Smooth muscle cell (in vitro differentiated cells): Measurements from ENCODE around the gene GAR1. TPM values are rescaled to one million over a fixed set of nuclear protein-coding genes. Genes with fewer than 3 reads are reported as not detected.
"Not testable (repeated sequence)": the region's sequence is repeated elsewhere in the genome, so short reads cannot be mapped to it uniquely, and the experiment has no call there.

ENCODE experiments used
- DNase-seq: peaks from one replicate; lab custom pipeline; 2025; ENCODE audit not compliant: unreplicated experiment; lab: John Stamatoyannopoulos, UW
- H2AFZ ChIP-seq: fragments of 200-600 bp; sonication (generic); 2 replicates; pipeline ENCODE4 v1.6.0; 2016; ENCODE audit warnings: antibody characterized with exemption, low read depth, mild to moderate bottlenecking
- H3F3A ChIP-seq: fragments of 200-600 bp; sonication (generic); 2 replicates; pipeline ENCODE4 v1.6.0; 2017; ENCODE audit warnings: antibody characterized with exemption, low read depth
- H3K27ac ChIP-seq: fragments of 200-600 bp; sonication (generic); 2 replicates; pipeline ENCODE4 v1.5.1; 2016; ENCODE audit warnings: low read depth, mild to moderate bottlenecking
- H3K27me3 ChIP-seq: fragments of 200-600 bp; sonication (generic); 2 replicates; pipeline ENCODE4 v1.6.1; 2016; ENCODE audit warnings: low read depth, mild to moderate bottlenecking
- H3K36me3 ChIP-seq: fragments of 200-600 bp; sonication (generic); 2 replicates; pipeline ENCODE4 v1.5.1; 2016; ENCODE audit warnings: low read depth
- H3K4me1 ChIP-seq: fragments of 200-600 bp; sonication (generic); 2 replicates; pipeline ENCODE4 v1.5.1; 2016; ENCODE audit warnings: low read depth
- H3K4me2 ChIP-seq: fragments of 200-600 bp; sonication (generic); 2 replicates; pipeline ENCODE4 v1.6.0; 2016; ENCODE audit warnings: mild to moderate bottlenecking
- H3K4me3 ChIP-seq: fragments of 200-600 bp; sonication (generic); 2 replicates; pipeline ENCODE4 v1.5.1; 2016; ENCODE audit warnings: mild to moderate bottlenecking
- H3K79me2 ChIP-seq: fragments of 200-600 bp; sonication (generic); 2 replicates; pipeline ENCODE4 v1.6.0; 2016; ENCODE audit warnings: low read depth, mild to moderate bottlenecking
- H3K9ac ChIP-seq: fragments of 200-600 bp; sonication (generic); 2 replicates; pipeline ENCODE4 v1.6.0; 2016; ENCODE audit warnings: low read depth
- H3K9me3 ChIP-seq: fragments of 200-600 bp; sonication (generic); replicated peaks from 2 replicates; pipeline ENCODE4 v1.5.1; 2016; ENCODE audit warnings: low read depth
- H4K20me1 ChIP-seq: fragments of 200-600 bp; sonication (generic); 2 replicates; pipeline ENCODE4 v1.6.0; 2016; ENCODE audit warnings: low read depth
- WGBS: methylation state at CpG from one replicate; pipeline ENCODE4 v1.1.7; 2016; ENCODE audit warnings: low lambda C conversion rate; 5-methylcytosine and 5-hydroxymethylcytosine counted together
- polyA plus RNA-seq: library from polyadenylated mRNA; unstranded; fragments of >200 nt; fragmentation: Nextera tagmentation; extraction: Ambion mirVana; gene quantifications from 2 replicates; pipeline ENCODE4 v1.2.1, GENCODE V29; 2016
- total RNA-seq: library from RNA; depleted of rRNA; stranded (reverse); fragments of >200 nt; gene quantifications from 2 replicates; pipeline ENCODE4 v1.2.3, GENCODE V29; 2014
- TF ChIP-seq, protein P1 (sequence below): fragments of 200-600 bp; sonication (generic); IDR thresholded peaks from 2 replicates; pipeline ENCODE4 v1.5.1; 2017; ENCODE audit warnings: borderline replicate concordance, mild to moderate bottlenecking, antibody characterized with exemption; ENCODE audit not compliant: insufficient read depth, poor library complexity, severe bottlenecking

The GAR1 gene
- total RNA-seq, result 11.1 and 12.3 TPM in 2 replicates
- polyA plus RNA-seq, result 30.3 and 41.4 TPM in 2 replicates

- H2AFZ ChIP-seq, result peak within 1 kb of the TSS; percentile 94
- no peaks in the 10 kb centered on the region for H3K36me3 ChIP-seq
- peak within 1 kb of the TSS; percentile 61 for H3K4me3 ChIP-seq
- peaks cover 42% of the 10 kb centered on the region for H3K79me2 ChIP-seq
- TF ChIP-seq, protein P1, sequence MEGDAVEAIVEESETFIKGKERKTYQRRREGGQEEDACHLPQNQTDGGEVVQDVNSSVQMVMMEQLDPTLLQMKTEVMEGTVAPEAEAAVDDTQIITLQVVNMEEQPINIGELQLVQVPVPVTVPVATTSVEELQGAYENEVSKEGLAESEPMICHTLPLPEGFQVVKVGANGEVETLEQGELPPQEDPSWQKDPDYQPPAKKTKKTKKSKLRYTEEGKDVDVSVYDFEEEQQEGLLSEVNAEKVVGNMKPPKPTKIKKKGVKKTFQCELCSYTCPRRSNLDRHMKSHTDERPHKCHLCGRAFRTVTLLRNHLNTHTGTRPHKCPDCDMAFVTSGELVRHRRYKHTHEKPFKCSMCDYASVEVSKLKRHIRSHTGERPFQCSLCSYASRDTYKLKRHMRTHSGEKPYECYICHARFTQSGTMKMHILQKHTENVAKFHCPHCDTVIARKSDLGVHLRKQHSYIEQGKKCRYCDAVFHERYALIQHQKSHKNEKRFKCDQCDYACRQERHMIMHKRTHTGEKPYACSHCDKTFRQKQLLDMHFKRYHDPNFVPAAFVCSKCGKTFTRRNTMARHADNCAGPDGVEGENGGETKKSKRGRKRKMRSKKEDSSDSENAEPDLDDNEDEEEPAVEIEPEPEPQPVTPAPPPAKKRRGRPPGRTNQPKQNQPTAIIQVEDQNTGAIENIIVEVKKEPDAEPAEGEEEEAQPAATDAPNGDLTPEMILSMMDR, result no peak
- peak within 1 kb of the TSS; percentile 79 for H3K9ac ChIP-seq
- peak within 1 kb of the TSS; percentile 80 for H3K4me2 ChIP-seq
- H3K4me1 ChIP-seq, result peaks cover 9% of the 10 kb centered on the region
- peak within 1 kb of the TSS; percentile 83 for H3K27ac ChIP-seq
- no peaks in the 10 kb centered on the region for H3F3A ChIP-seq
- H3K9me3 ChIP-seq, result no peaks in the 10 kb centered on the region
- H3K27me3 ChIP-seq, result no peaks in the 10 kb centered on the region
- H4K20me1 ChIP-seq, result no peaks in the 10 kb centered on the region
- DNase-seq, result peak; percentile 42
- under 1% methylated on average over 53 of the region's 53 CpGs for WGBS
Observed at GRCh38 chr4:109815151-109816081, at the start of gene GAR1. TSS of gene GAR1 (plus strand) at chr4:109815762. CDS start at chr4:109816165, 403 bp downstream.

- not testable (repeated sequence) for H3K9ac ChIP-seq, DNase-seq, H3F3A ChIP-seq, H3K27ac ChIP-seq, H3K9me3 ChIP-seq, H3K4me3 ChIP-seq, H3K36me3 ChIP-seq, H3K4me2 ChIP-seq, H2AFZ ChIP-seq, H3K4me1 ChIP-seq, H3K79me2 ChIP-seq, H4K20me1 ChIP-seq, H3K27me3 ChIP-seq
- 98% methylated on average over 2 of the region's 2 CpGs for WGBS
Observed at GRCh38 chr4:109782092-109782491, 33.5 kb upstream of the GAR1 start.

DNA sequence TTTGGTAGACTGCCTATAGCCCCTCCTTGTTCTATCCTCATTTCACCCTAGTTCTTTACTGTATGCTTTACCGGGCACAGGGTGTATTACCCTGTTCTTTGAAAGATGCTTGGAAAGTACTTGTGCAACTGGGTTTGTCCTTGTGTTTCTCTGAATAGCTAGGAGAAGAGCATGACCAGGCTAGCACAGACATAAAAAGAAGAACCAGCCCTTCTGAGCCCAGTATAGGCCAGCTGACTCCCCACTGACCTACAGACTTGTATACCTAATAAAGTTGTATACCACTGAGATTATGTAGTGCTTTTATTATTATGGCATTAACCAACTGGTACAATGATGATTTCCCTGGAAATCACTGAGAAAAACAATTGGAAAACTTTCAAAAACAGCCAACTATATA is 28.7 kb upstream of the GAR1 start:
- Histone ChIP-seq H3K36me3 (no peaks in the 10 kb centered on the region), H3F3A (no peaks in the 10 kb centered on the region), H3K4me3 (no peak overlapping the region), H3K4me1 (no peaks in the 10 kb centered on the region), H3K27ac (no peak overlapping the region), H2AFZ (no peak overlapping the region), H3K79me2 (no peaks in the 10 kb centered on the region), H3K4me2 (no peak overlapping the region), H3K9ac (no peak overlapping the region), H3K27me3 (no peaks in the 10 kb centered on the region), H4K20me1 (no peaks in the 10 kb centered on the region), H3K9me3 (peaks cover 5% of the 10 kb centered on the region)
- DNase-seq, result no peak
- 96% methylated on average over 1 of the region's 1 CpG for WGBS
- TF ChIP-seq, protein P1, result no peak

DNA sequence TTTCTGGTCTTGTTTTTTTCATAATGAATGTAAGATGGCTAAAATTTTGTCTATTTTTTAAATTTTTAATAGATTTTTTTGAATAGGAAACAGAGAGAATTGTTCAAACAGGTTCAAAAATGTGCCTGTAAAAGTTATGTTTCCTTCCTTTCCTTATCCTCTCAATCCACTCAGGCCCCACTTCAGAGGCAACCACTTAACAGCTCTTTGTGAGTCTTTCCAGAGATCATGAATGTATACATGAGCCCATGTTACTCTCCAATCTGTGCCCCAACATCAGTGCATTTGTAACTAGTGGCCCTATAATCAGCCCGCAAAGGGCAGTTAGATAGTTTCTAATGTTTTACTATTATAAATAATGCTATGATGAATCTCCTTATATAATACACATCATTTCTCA is 27.8 kb upstream of the GAR1 start:
- Histone ChIP-seq H3K27me3 (no peaks in the 10 kb centered on the region), H3K4me3 (no peak overlapping the region), H3K9ac (no peak overlapping the region), H3K4me2 (no peak overlapping the region), H3K36me3 (no peaks in the 10 kb centered on the region), H3F3A (no peaks in the 10 kb centered on the region), H3K79me2 (no peaks in the 10 kb centered on the region), H4K20me1 (no peaks in the 10 kb centered on the region), H3K27ac (no peak overlapping the region), H2AFZ (no peak overlapping the region), H3K4me1 (no peaks in the 10 kb centered on the region), H3K9me3 (peaks cover 5% of the 10 kb centered on the region)
- DNase-seq, result no peak
- WGBS, result 97% methylated on average over 1 of the region's 1 CpG
- TF ChIP-seq, protein P1, result no peak
